ENCODE results near the gene ABI3BP. TPM values are rescaled to one million over a fixed set of nuclear protein-coding genes. Genes with fewer than 3 reads are reported as not detected.
A peak's percentile ranks its signal among the peaks of the same experiment; 100 is the strongest.

Gene ABI3BP
- total and polyA plus RNA-seq, 2 donors (not counting 1 experiment from before 2014, with no cell fraction given), result 4.8 to 62.9 TPM

DNA sequence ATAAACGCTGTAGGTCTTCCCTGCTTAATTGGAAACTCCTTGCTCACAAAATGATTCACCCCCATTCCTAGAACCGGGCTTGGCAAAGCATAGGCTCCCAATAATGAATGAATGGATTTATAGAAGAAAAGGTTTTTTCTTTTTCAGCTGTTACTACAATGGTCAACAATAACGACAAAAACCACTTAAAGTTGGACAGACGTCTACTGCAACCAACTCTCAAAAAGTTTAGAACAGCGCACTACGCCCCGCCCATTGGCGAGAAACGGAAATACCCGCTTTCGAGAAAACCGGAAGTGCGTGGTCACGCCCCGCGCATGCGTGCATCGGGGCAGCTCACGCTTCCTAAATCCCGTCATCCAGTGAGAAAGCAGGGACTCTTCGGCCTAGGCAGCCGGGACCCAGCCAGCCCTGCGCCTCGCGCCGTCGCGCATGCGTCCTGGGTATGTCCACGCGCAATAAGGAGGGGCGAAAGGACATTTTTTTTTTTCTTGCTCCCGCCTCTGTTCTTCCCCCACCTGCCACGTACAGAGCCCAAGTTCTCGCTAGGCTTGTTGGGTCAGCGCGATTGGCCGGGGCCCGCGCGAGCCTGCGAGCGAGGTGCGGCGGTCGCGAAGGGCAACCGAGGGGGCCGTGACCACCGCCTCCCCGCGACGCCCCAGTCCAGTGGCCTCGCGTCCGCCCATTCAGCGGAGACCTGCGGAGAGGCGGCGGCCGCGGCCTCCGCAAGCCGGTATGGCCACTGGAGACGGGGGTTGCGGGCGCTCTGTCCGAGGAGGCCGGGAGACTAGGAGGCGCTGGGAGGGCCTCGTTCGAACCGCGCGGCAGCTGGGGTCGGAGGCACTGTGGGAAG is 284.0 kb downstream of the ABI3BP start, which contains the start of gene TFG:
Gene TFG (plus strand): TSS at position 506 of the 853 bp plus-strand sequence. CDS start 4,192 bp downstream, outside the sequence.
- Histone ChIP-seq H3K36me3 (ENCODE audit: control insufficient read depth, insufficient read depth, low read length) (peaks cover 2% of the 10 kb centered on the region), H3K4me3 (replicated peaks in 1 of 4; ENCODE audit: control extremely low read depth in 1 of 4, insufficient read depth in 1 of 4, low read depth in 3 of 4, low read length in 4 of 4) (peak within 1 kb of the TSS; percentile 69 to 92 (median 82)), H3K79me2 (ENCODE audit: control insufficient read depth, insufficient read depth, low read length) (peaks cover 44% of the 10 kb centered on the region), H2AFZ (ENCODE audit: low read length) (peak within 1 kb of the TSS; percentile 82), H4K20me1 (ENCODE audit: control insufficient read depth, extremely low read depth, insufficient read depth, low read length) (no peaks in the 10 kb centered on the region), H3K27ac (ENCODE audit: insufficient read depth, low read length) (peak within 1 kb of the TSS; percentile 93), H3K9ac (ENCODE audit: insufficient read depth, low read length) (peak within 1 kb of the TSS; percentile 98), H3K4me2 (ENCODE audit: extremely low read depth, insufficient read depth, low read length) (peak within 1 kb of the TSS; percentile 79), H3K9me3 (ENCODE audit: control insufficient read depth, insufficient read depth, low read depth, low read length) (no peaks in the 10 kb centered on the region), H3K27me3 (ENCODE audit: control insufficient read depth, insufficient read depth, low read length) (no peaks in the 10 kb centered on the region), H3K4me1 (ENCODE audit: control insufficient read depth, extremely low read depth, insufficient read depth, low read length) (no peaks in the 10 kb centered on the region)
- TF ChIP-seq EZH2 (IDR thresholded peaks at IDR 0.05; ENCODE audit: low read length, missing control alignments), result no peak
- TF ChIP-seq, protein P1, sequence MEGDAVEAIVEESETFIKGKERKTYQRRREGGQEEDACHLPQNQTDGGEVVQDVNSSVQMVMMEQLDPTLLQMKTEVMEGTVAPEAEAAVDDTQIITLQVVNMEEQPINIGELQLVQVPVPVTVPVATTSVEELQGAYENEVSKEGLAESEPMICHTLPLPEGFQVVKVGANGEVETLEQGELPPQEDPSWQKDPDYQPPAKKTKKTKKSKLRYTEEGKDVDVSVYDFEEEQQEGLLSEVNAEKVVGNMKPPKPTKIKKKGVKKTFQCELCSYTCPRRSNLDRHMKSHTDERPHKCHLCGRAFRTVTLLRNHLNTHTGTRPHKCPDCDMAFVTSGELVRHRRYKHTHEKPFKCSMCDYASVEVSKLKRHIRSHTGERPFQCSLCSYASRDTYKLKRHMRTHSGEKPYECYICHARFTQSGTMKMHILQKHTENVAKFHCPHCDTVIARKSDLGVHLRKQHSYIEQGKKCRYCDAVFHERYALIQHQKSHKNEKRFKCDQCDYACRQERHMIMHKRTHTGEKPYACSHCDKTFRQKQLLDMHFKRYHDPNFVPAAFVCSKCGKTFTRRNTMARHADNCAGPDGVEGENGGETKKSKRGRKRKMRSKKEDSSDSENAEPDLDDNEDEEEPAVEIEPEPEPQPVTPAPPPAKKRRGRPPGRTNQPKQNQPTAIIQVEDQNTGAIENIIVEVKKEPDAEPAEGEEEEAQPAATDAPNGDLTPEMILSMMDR (conservative IDR thresholded peaks at IDR 0.05 in 1 of 2, IDR thresholded peaks at IDR 0.05 in 1 of 2; ENCODE audit: low read depth in 1 of 2, low read length in 2 of 2), result no peak
- peak; percentile 98 to 100 for DNase-seq (ENCODE audit: low read depth in 2 of 2)

DNA sequence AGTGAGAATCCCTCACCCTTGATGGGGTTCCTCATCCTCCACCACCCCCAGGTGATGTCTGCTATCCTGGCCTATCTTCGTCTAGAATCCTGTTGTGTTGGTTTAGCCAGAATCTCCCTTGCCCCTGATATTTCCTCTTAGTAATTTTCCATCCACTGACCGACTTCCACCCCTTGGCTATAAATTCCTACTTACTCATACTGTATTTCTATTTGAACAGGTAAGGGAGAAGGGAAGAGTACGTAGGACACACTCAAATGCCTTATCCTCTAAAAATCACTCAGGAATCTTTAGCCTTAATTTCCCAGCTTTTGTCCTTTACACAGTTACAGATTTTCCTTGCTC is 284.6 kb downstream of the ABI3BP start:
- Histone ChIP-seq H4K20me1 (ENCODE audit: control insufficient read depth, extremely low read depth, insufficient read depth, low read length) (no peaks in the 10 kb centered on the region), H3K4me1 (ENCODE audit: control insufficient read depth, extremely low read depth, insufficient read depth, low read length) (no peaks in the 10 kb centered on the region), H3K9me3 (ENCODE audit: control insufficient read depth, insufficient read depth, low read depth, low read length) (no peaks in the 10 kb centered on the region), H3K79me2 (ENCODE audit: control insufficient read depth, insufficient read depth, low read length) (peaks cover 38% of the 10 kb centered on the region), H3K4me3 (replicated peaks in 1 of 4; ENCODE audit: control extremely low read depth in 1 of 4, insufficient read depth in 1 of 4, low read depth in 3 of 4, low read length in 4 of 4) (peak overlapping the region; percentile 52 to 80 (median 53)), H3K27me3 (ENCODE audit: control insufficient read depth, insufficient read depth, low read length) (no peaks in the 10 kb centered on the region), H3K27ac (ENCODE audit: insufficient read depth, low read length) (peak overlapping the region; percentile 93), H2AFZ (ENCODE audit: low read length) (peak overlapping the region; percentile 82), H3K36me3 (ENCODE audit: control insufficient read depth, insufficient read depth, low read length) (no peaks in the 10 kb centered on the region), H3K9ac (ENCODE audit: insufficient read depth, low read length) (no peak overlapping the region), H3K4me2 (ENCODE audit: extremely low read depth, insufficient read depth, low read length) (peak overlapping the region; percentile 66)
- DNase-seq (ENCODE audit: low read depth in 2 of 2), result no peak
- no peak for TF ChIP-seq EZH2 (IDR thresholded peaks at IDR 0.05; ENCODE audit: low read length, missing control alignments)
- TF ChIP-seq, protein P1 (conservative IDR thresholded peaks at IDR 0.05 in 1 of 2, IDR thresholded peaks at IDR 0.05 in 1 of 2; ENCODE audit: low read depth in 1 of 2, low read length in 2 of 2), result no peak

DNA sequence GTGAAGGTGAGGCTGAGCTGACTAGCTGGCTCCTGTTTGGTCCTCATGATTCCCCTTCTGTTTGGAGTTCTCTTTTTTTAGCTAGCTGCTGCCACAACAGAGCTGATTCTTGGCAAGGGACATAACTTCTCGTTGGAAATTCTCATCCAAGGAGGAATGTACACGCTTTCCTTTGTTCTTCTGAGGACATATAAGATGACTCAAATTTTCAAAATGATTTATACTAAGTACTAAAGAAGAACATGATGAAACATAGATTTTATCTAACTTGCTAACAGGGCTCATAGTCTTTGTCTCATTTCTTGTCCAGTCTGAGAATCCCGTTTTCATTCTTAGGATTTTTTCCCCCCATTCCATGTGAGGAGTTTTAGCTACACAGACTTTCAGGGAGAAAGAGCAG is 286.9 kb downstream of the ABI3BP start:
- Histone ChIP-seq H3K4me3 (replicated peaks in 1 of 4; ENCODE audit: control extremely low read depth in 1 of 4, insufficient read depth in 1 of 4, low read depth in 3 of 4, low read length in 4 of 4) (no peak overlapping the region), H3K4me1 (ENCODE audit: control insufficient read depth, extremely low read depth, insufficient read depth, low read length) (no peaks in the 10 kb centered on the region), H3K4me2 (ENCODE audit: extremely low read depth, insufficient read depth, low read length) (no peak overlapping the region), H3K79me2 (ENCODE audit: control insufficient read depth, insufficient read depth, low read length) (peaks cover 16% of the 10 kb centered on the region), H3K36me3 (ENCODE audit: control insufficient read depth, insufficient read depth, low read length) (no peaks in the 10 kb centered on the region), H4K20me1 (ENCODE audit: control insufficient read depth, extremely low read depth, insufficient read depth, low read length) (no peaks in the 10 kb centered on the region), H3K9ac (ENCODE audit: insufficient read depth, low read length) (no peak overlapping the region), H3K27ac (ENCODE audit: insufficient read depth, low read length) (no peak overlapping the region), H3K27me3 (ENCODE audit: control insufficient read depth, insufficient read depth, low read length) (no peaks in the 10 kb centered on the region), H3K9me3 (ENCODE audit: control insufficient read depth, insufficient read depth, low read depth, low read length) (no peaks in the 10 kb centered on the region), H2AFZ (ENCODE audit: low read length) (no peak overlapping the region)
- TF ChIP-seq EZH2 (IDR thresholded peaks at IDR 0.05; ENCODE audit: low read length, missing control alignments), result no peak
- TF ChIP-seq, protein P1 (conservative IDR thresholded peaks at IDR 0.05 in 1 of 2, IDR thresholded peaks at IDR 0.05 in 1 of 2; ENCODE audit: low read depth in 1 of 2, low read length in 2 of 2), result no peak
- DNase-seq (ENCODE audit: low read depth in 2 of 2), result peak in 1 of 2 donors; percentile 24

Data from fibroblast of lung (primary cell).